ENCODE measurements around the gene HMGB3. TPM values are rescaled to one million over a fixed set of nuclear protein-coding genes. Genes with fewer than 3 reads are reported as not detected.

The HMGB3 gene
- total RNA-seq (1 to 10 TPM in 4 of 5 donors, under 1 TPM in 1; 0.99 to 5.8 (median 1.3) TPM), total RNA-seq (0.47 to 20.6 (median 3.6) reads per million in 29 experiments)
- 1.3 TPM for total RNA-seq (2013)

GRCh38 chrX:150982788-150983520 lies at the start of gene HMGB3:
TSS of gene HMGB3 (plus strand) at chrX:150983335. CDS start at chrX:150985600, 2,265 bp downstream.
- Histone ChIP-seq H3K4me3 (ENCODE audit: control insufficient read depth in 1 of 2, extremely low read depth in 1 of 2, low read length in 1 of 2) (peak within 1 kb of the TSS; percentile 53), H3K36me3 (ENCODE audit: control insufficient read depth in 2 of 2, extremely low read depth in 1 of 2, insufficient read depth in 1 of 2, low read length in 1 of 2) (no peaks in the 10 kb centered on the region), H3K4me1 (ENCODE audit: control insufficient read depth in 1 of 2, extremely low read depth in 1 of 2, insufficient read depth in 2 of 2, low read length in 2 of 2) (peaks cover 0 to 11% of the 10 kb centered on the region in 2 experiments), H3K9me3 (no peaks in the 10 kb centered on the region), H3K27me3 (replicated peaks in 1 of 2; ENCODE audit: control insufficient read depth in 2 of 2, extremely low read depth in 1 of 2, insufficient read depth in 2 of 2, low read length in 1 of 2) (peaks cover 0 to 5% of the 10 kb centered on the region in 2 experiments), H3K27ac (ENCODE audit: low read length) (no peak within 1 kb of the TSS)
- ATAC-seq (replicated peaks in 1 of 4) (peak; percentile 92 to 99 (median 96)), DNase-seq (peak; percentile 30 to 82 (median 69))
- peaks cover 3 to 7% of the 10 kb centered on the region in 2 donors for H3K27me3 Mint-ChIP-seq
- POLR2A ChIA-PET = no interaction called here
- H3K4me1 Mint-ChIP-seq = peaks cover 6 to 12% (median 11%) of the 10 kb centered on the region in 3 donors
- H3K27ac Mint-ChIP-seq = no peak within 1 kb of the TSS
- peaks cover 2% of the 10 kb centered on the region for H3K36me3 Mint-ChIP-seq
- no peaks in the 10 kb centered on the region for H3K9me3 Mint-ChIP-seq
- CTCF ChIA-PET = no interaction called here
- 2% methylated on average over 17 of the region's 90 CpGs for WGBS (ENCODE audit: insufficient coverage)
- peak within 1 kb of the TSS; percentile 62 to 74 (median 69) for H3K4me3 Mint-ChIP-seq

DNA sequence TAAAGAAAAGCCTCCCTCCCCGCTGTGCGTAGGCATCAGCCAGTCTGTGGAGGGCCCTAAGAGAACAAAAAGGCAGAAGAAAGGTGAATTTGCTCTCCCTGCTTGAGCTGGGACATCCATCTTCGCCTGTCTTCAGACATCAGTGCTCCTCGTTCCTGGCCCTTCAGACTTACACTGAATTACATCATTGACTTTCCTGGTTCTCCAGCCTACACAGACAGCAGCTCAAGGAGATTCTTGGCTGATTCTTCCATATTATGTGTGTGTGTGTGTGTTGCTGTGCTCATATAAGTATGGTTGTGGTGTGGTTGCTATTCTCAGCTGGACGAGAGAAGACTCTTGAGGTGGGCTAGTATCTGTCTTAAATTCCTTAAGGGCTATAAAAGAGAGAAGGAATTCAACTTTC lies 49.2 kb upstream of the HMGB3 start:
- no peaks in the 10 kb centered on the region for H3K4me1 ChIP-seq (ENCODE audit: control insufficient read depth in 1 of 2, extremely low read depth in 1 of 2, insufficient read depth in 2 of 2, low read length in 2 of 2)
- H3K9me3 ChIP-seq = no peaks in the 10 kb centered on the region
- no peak for DNase-seq
- POLR2A ChIA-PET = no interaction called here
- WGBS (ENCODE audit: insufficient coverage) = no CpG with 5 or more reads among the region's 5 CpGs
- no peak for ATAC-seq (replicated peaks in 1 of 4)
- H3K27ac ChIP-seq (ENCODE audit: low read length) = no peak overlapping the region
- no peaks in the 10 kb centered on the region for H3K36me3 Mint-ChIP-seq
- H3K36me3 ChIP-seq (ENCODE audit: control insufficient read depth in 2 of 2, extremely low read depth in 1 of 2, insufficient read depth in 1 of 2, low read length in 1 of 2) = no peaks in the 10 kb centered on the region
- CTCF ChIA-PET = interaction anchor here in 1 of 2 donors (0.6 kb wide), 1 partner anchor 574 kb away, joined by 4 read pairs; no protein-coding TSS in a partner anchor
- no peaks in the 10 kb centered on the region for H3K4me1 Mint-ChIP-seq
- H3K27me3 Mint-ChIP-seq = peaks cover 0 to 19% of the 10 kb centered on the region in 2 donors
- H3K9me3 Mint-ChIP-seq = peaks cover 0 to 4% (median 0%) of the 10 kb centered on the region in 3 donors
- no peak overlapping the region for H3K4me3 Mint-ChIP-seq
- H3K27me3 ChIP-seq (replicated peaks in 1 of 2; ENCODE audit: control insufficient read depth in 2 of 2, extremely low read depth in 1 of 2, insufficient read depth in 2 of 2, low read length in 1 of 2) = no peaks in the 10 kb centered on the region
- no peak overlapping the region for H3K4me3 ChIP-seq (ENCODE audit: control insufficient read depth in 1 of 2, extremely low read depth in 1 of 2, low read length in 1 of 2)
- no peak overlapping the region for H3K27ac Mint-ChIP-seq

- WGBS (ENCODE audit: insufficient coverage) = 48% methylated on average over 2 of the region's 5 CpGs
- Mint-ChIP-seq H3K36me3 (no peaks in the 10 kb centered on the region), H3K27me3 (peaks cover 0 to 19% of the 10 kb centered on the region in 2 donors), H3K27ac (no peak overlapping the region), H3K9me3 (peaks cover 0 to 4% (median 0%) of the 10 kb centered on the region in 3 donors), H3K4me1 (no peaks in the 10 kb centered on the region), H3K4me3 (no peak overlapping the region)
- H3K27me3 ChIP-seq (replicated peaks in 1 of 2; ENCODE audit: control insufficient read depth in 2 of 2, extremely low read depth in 1 of 2, insufficient read depth in 2 of 2, low read length in 1 of 2) = no peaks in the 10 kb centered on the region
- H3K4me1 ChIP-seq (ENCODE audit: control insufficient read depth in 1 of 2, extremely low read depth in 1 of 2, insufficient read depth in 2 of 2, low read length in 2 of 2) = no peaks in the 10 kb centered on the region
- no peaks in the 10 kb centered on the region for H3K9me3 ChIP-seq
- CTCF ChIA-PET = interaction anchor here in 1 of 2 donors (0.6 kb wide), 1 partner anchor 574 kb away, joined by 4 read pairs; no protein-coding TSS in a partner anchor
- POLR2A ChIA-PET = interaction anchor here in 1 of 2 donors (0.5 kb wide), 1 partner anchor 20 kb away, joined by 6 read pairs; no protein-coding TSS in a partner anchor
- no peaks in the 10 kb centered on the region for H3K36me3 ChIP-seq (ENCODE audit: control insufficient read depth in 2 of 2, extremely low read depth in 1 of 2, insufficient read depth in 1 of 2, low read length in 1 of 2)
- ATAC-seq (replicated peaks in 1 of 4) (no peak), DNase-seq (no peak)
- no peak overlapping the region for H3K4me3 ChIP-seq (ENCODE audit: control insufficient read depth in 1 of 2, extremely low read depth in 1 of 2, low read length in 1 of 2)
- H3K27ac ChIP-seq (ENCODE audit: low read length) = no peak overlapping the region
Observed at GRCh38 chrX:150934453-150934852, 48.7 kb upstream of the HMGB3 start.

DNA sequence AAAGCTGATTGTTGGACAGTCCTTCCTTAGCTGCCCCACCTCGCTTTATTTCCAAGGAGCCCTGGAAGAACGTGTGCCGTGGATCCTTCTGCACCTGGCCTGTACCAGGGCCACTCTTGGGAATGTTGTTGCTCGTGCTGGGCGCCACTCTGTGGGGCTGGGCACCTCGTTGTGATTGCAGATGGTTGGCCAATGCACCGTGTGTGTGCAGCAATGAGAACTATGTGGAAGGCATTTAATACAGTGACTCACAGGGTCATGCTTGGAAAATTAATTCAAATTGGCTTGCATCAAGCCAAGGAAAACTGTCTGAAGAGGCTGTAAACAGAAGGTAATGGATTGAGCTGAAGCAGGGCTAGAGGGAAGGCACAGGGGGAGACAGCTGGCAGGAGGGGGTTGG lies 47.7 kb upstream of the HMGB3 start:
- Histone ChIP-seq H3K27ac (ENCODE audit: low read length) (no peak overlapping the region), H3K4me1 (ENCODE audit: control insufficient read depth in 1 of 2, extremely low read depth in 1 of 2, insufficient read depth in 2 of 2, low read length in 2 of 2) (no peaks in the 10 kb centered on the region), H3K9me3 (no peaks in the 10 kb centered on the region), H3K36me3 (ENCODE audit: control insufficient read depth in 2 of 2, extremely low read depth in 1 of 2, insufficient read depth in 1 of 2, low read length in 1 of 2) (no peaks in the 10 kb centered on the region), H3K4me3 (ENCODE audit: control insufficient read depth in 1 of 2, extremely low read depth in 1 of 2, low read length in 1 of 2) (no peak overlapping the region), H3K27me3 (replicated peaks in 1 of 2; ENCODE audit: control insufficient read depth in 2 of 2, extremely low read depth in 1 of 2, insufficient read depth in 2 of 2, low read length in 1 of 2) (no peaks in the 10 kb centered on the region)
- H3K9me3 Mint-ChIP-seq = peaks cover 0 to 4% (median 0%) of the 10 kb centered on the region in 3 donors
- H3K4me3 Mint-ChIP-seq = no peak overlapping the region
- CTCF ChIA-PET = no interaction called here
- H3K36me3 Mint-ChIP-seq = no peaks in the 10 kb centered on the region
- POLR2A ChIA-PET = no interaction called here
- H3K27ac Mint-ChIP-seq = no peak overlapping the region
- ATAC-seq (replicated peaks in 1 of 4) (no peak), DNase-seq (no peak)
- no peaks in the 10 kb centered on the region for H3K4me1 Mint-ChIP-seq
- peaks cover 0 to 22% of the 10 kb centered on the region in 2 donors for H3K27me3 Mint-ChIP-seq
- 73% methylated on average over 5 of the region's 7 CpGs for WGBS (ENCODE audit: insufficient coverage)

DNA sequence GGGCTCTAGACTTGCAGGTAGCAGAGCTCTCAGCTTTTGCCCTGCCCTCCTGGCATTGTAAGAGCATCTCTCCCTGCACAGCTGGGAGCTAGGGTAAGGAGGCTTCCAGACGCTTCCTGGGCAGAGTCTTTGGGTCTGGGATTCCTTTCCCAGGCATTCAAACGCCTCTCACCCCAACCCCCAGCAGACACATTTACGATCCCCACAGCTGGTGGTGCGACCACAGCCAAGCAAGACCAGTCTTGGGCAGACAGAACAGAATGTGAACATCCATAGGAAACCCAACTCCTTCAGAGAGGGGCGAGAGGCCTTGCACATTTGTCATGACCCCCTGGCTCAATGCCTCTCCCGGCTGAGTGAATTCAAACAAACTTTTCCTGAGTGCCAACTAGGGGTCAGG lies 46.6 kb upstream of the HMGB3 start:
- WGBS (ENCODE audit: insufficient coverage) = 71% methylated on average over 4 of the region's 6 CpGs
- H3K27me3 ChIP-seq (replicated peaks in 1 of 2; ENCODE audit: control insufficient read depth in 2 of 2, extremely low read depth in 1 of 2, insufficient read depth in 2 of 2, low read length in 1 of 2) = no peaks in the 10 kb centered on the region
- Mint-ChIP-seq H3K27me3 (peaks cover 0 to 26% of the 10 kb centered on the region in 2 donors), H3K4me1 (no peaks in the 10 kb centered on the region), H3K36me3 (no peaks in the 10 kb centered on the region), H3K9me3 (peaks cover 0 to 4% (median 0%) of the 10 kb centered on the region in 3 donors), H3K4me3 (no peak overlapping the region), H3K27ac (no peak overlapping the region)
- DNase-seq = no peak
- no peak for ATAC-seq (replicated peaks in 1 of 4)
- H3K9me3 ChIP-seq = no peaks in the 10 kb centered on the region
- H3K36me3 ChIP-seq (ENCODE audit: control insufficient read depth in 2 of 2, extremely low read depth in 1 of 2, insufficient read depth in 1 of 2, low read length in 1 of 2) = no peaks in the 10 kb centered on the region
- ChIA-PET POLR2A (no interaction called here), CTCF (no interaction called here)
- no peak overlapping the region for H3K27ac ChIP-seq (ENCODE audit: low read length)
- no peak overlapping the region for H3K4me3 ChIP-seq (ENCODE audit: control insufficient read depth in 1 of 2, extremely low read depth in 1 of 2, low read length in 1 of 2)
- no peaks in the 10 kb centered on the region for H3K4me1 ChIP-seq (ENCODE audit: control insufficient read depth in 1 of 2, extremely low read depth in 1 of 2, insufficient read depth in 2 of 2, low read length in 2 of 2)

- H3K9me3 Mint-ChIP-seq = peaks cover 0 to 4% (median 0%) of the 10 kb centered on the region in 3 donors
- H3K4me3 Mint-ChIP-seq = no peak overlapping the region
- Histone ChIP-seq H3K36me3 (ENCODE audit: control insufficient read depth in 2 of 2, extremely low read depth in 1 of 2, insufficient read depth in 1 of 2, low read length in 1 of 2) (no peaks in the 10 kb centered on the region), H3K4me1 (ENCODE audit: control insufficient read depth in 1 of 2, extremely low read depth in 1 of 2, insufficient read depth in 2 of 2, low read length in 2 of 2) (no peaks in the 10 kb centered on the region), H3K4me3 (ENCODE audit: control insufficient read depth in 1 of 2, extremely low read depth in 1 of 2, low read length in 1 of 2) (no peak overlapping the region), H3K27me3 (replicated peaks in 1 of 2; ENCODE audit: control insufficient read depth in 2 of 2, extremely low read depth in 1 of 2, insufficient read depth in 2 of 2, low read length in 1 of 2) (no peaks in the 10 kb centered on the region), H3K27ac (ENCODE audit: low read length) (no peak overlapping the region), H3K9me3 (no peaks in the 10 kb centered on the region)
- ATAC-seq (replicated peaks in 1 of 4) = no peak
- DNase-seq = no peak
- 89% methylated on average over 3 of the region's 9 CpGs for WGBS (ENCODE audit: insufficient coverage)
- no peaks in the 10 kb centered on the region for H3K4me1 Mint-ChIP-seq
- peaks cover 0 to 14% of the 10 kb centered on the region in 2 donors for H3K27me3 Mint-ChIP-seq
- CTCF ChIA-PET = no interaction called here
- H3K27ac Mint-ChIP-seq = no peak overlapping the region
- POLR2A ChIA-PET = no interaction called here
- H3K36me3 Mint-ChIP-seq = no peaks in the 10 kb centered on the region
Observed at GRCh38 chrX:150940844-150941495, 42.2 kb upstream of the HMGB3 start.

All from T-cell (primary cell).